HK-2 (cell line): ENCODE results near the gene DLX3.

ENCODE experiments used
- DNase-seq: peaks from one replicate; pipeline ENCODE4 v3.0.0-alpha.2; 2018; ENCODE audit not compliant: unreplicated experiment

DLX3 gene

DNA sequence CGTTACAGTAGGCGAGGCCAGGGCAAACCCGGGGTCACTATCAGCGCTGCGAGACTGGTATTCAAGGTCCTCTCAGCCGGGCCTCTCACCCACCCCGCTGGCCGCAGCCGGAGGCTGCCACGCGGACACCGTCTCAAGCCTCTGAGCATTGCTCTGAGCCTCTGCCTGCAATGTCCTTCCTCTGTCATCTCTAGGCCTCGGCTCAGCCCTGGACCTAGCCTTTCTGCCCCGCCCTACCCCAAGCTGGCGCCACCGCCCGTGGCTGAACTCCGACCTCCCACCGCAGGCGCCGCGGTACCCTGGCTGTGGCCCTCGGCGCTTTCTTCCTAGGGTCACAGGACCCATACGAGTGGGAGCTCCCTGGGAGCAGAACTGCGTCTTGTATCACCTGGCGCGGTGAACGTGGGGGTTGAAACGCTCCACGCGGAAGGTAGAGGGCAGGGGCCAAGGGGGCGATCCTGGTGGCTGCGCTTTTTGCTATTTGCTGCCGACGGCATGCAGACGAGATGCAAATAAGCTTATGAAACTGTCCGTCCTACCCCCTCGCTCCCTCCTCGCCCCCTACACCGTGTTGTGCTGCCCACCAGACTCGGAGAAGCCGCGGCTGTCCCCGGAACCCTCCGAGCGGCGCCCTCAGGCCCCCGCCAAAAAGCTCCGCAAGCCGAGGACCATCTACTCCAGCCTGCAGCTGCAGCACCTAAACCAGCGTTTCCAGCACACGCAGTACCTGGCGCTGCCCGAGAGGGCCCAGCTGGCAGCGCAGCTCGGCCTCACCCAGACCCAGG is 22.3 kb downstream of the DLX3 start:
- DNase-seq, result no peak

DNA sequence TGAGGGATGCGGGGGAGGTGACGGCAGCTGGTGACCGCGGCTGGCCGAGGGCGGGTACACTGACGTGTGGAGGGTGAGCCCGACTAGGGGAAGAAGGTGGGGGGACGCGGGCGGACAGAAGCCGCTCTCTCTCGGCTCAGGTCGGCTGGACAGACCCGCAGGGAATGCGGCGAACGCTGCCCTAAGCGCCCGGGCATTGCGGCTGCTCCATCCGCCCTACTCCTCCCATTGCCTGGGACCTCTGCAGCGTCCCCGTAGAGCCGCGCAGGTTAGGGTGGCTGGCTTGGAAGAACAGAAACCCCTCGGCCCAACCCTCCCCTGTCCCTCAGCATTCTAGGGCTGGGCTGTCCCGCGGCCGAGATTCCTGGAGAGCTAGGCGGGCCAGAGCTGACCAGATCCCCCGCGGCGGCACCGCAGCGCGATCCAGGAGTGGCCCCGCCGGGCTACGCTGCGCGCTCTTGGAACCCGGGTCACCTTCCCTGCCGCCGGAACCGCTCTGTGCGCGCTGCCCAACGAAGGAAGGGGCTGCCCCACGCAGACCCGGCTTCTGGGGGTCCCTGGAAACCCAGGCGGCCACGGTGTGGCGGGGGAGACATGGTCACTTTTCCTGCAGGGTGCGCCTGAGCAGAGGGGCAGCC is 23.1 kb downstream of the DLX3 start:
- DNase-seq, result no peak

GRCh38 chr17:49971199-49971847 is 23.7 kb downstream of the DLX3 start:
- DNase-seq, result no peak

- no peak for DNase-seq
Observed at GRCh38 chr17:49970498-49970897, 24.5 kb downstream of the DLX3 start.

DNA sequence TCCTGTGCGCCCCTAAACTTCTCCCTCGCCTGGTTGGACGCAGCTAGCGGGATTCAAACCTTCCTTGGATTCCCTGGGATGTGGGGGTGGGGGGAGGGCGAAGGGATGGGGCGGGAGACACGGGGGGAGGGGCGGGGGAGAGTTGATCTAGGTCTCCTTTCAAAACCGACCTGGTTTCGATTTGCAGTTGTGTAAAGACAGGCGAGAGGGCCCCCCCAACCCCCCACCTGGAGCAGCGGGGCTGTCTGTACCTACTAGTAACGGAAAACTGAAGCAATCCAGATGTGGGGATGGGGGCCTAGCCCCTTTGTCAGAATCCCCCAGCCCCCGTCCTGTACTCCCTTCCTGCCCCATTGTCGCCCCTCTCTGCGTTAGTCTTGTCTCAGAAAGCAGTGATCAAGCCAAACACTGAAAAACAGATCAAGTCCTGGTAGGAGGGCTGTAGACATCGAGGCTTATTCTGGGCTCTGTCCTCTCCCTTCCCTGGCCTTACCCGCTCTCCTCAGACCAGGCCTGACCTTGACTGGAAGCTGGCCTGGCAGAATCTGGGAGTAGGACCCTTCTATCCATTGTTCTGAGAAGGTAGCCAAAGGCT is 25.1 kb downstream of the DLX3 start:
- no peak for DNase-seq

DNA sequence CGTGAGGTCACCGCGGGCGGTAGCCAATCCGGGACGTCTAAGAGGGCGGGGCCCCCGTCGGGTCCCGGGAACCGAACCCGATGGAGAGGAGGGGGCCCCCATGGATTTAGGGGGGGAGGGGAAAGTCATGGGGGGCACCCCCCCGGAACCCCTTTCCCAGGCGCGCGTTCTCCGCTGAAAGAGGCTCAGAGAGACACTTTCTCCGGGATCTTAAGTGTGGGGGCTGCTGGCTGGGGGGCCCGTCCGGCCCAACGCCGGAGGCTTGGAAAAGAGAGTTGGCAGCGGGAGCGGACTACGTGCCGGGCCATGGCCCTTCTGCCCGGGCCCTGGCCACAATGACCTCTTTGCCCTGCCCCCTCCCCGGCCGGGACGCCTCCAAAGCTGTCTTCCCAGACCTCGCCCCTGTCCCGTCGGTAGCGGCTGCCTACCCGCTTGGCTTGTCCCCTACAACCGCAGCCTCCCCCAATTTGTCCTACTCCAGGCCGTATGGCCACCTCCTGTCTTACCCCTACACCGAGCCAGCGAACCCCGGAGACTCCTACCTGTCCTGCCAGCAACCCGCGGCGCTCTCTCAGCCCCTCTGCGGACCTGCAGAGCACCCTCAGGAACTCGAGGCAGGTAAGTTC is 25.8 kb downstream of the DLX3 start, which contains the start of gene DLX4:
TSS of gene DLX4 (plus strand) at position 57 of the 626 bp plus-strand sequence. CDS start at position 336, 279 bp downstream.
- DNase-seq, result no peak

GRCh38 chr17:49968405-49969133 is 26.5 kb downstream of the DLX3 start:
- DNase-seq, result peak; percentile 53

- no peak for DNase-seq
Observed at GRCh38 chr17:49967621-49968404, 27.2 kb downstream of the DLX3 start.

DNA sequence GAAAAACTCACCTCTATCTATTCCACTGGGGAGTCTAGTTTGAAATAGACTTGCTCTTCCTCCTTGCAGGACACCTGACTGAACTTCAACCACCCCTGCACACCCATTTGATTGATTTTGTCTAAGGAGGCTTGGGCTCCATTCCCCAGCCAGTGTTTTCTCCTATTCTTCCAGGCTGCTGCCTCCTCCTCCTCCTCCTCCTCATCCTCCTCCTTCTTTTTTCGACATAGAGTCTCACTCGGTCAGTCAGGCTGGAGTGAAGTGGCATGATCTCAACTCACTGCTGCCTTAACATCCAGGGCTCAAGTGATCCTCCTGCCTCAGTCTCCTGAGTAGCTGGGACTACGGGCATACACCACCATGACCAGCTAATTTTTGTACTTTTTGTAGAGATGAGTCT is 27.8 kb downstream of the DLX3 start:
- no peak for DNase-seq

GRCh38 chr17:49966767-49967166 is 28.3 kb downstream of the DLX3 start:
- no peak for DNase-seq

GRCh38 chr17:49965524-49965909 is 29.5 kb downstream of the DLX3 start:
- DNase-seq, result no peak

DNA sequence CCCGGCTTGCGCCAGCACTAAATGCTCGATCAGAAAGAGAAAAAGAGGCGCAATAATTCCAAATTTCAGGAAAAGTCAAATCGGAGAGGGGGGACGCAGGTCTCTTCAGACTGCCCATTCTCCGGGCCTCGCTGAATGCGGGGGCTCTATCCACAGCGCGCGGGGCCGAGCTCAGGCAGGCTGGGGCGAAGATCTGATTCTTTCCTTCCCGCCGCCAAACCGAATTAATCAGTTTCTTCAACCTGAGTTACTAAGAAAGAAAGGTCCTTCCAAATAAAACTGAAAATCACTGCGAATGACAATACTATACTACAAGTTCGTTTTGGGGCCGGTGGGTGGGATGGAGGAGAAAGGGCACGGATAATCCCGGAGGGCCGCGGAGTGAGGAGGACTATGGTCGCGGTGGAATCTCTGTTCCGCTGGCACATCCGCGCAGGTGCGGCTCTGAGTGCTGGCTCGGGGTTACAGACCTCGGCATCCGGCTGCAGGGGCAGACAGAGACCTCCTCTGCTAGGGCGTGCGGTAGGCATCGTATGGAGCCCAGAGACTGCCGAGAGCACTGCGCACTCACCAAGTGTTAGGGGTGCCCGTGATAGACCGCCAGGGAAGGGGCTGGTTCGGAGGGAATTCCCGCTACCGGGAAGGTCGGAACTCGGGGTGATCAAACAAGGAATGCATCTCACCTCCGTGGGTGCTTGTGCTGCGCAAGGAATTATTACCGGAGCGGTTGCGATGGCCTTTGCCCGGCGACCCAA is 30.1 kb downstream of the DLX3 start:
- DNase-seq, result no peak

- DNase-seq, result no peak
Observed at GRCh38 chr17:49964303-49964768, 30.7 kb downstream of the DLX3 start.

DNA sequence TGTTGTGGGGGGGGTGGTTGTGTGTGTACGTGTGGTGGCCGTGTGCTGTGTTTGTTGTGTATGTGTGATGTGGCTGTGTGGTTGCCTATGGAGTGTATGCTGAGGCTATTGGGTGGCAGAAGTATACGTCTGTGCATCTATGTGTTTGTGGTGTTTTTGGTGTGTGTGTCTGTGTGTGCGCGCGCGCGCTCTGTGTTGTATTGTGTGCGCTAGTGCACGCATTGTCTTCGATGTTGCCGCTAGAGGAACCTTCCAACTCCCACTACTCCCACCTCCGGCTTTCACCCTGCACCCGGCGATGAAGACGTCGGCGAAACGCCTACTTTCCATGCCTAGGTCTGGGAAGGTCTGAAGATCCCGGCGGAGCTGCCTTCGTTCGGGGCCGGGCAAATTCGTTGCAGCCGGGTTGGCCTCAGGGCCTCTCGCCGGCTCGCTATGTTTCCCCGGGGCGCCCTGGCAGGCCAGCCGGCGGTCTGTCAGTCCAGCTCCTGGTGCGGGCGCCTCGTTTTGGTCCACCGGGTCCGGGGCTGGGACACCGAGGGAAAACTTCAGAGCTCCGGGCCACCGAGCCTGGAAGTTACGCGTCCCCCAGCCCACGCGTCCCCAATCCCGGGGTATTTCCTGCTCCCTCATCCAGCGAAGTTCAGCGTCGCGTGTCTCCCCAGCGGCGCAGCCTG is 31.3 kb downstream of the DLX3 start:
- DNase-seq, result no peak

DNA sequence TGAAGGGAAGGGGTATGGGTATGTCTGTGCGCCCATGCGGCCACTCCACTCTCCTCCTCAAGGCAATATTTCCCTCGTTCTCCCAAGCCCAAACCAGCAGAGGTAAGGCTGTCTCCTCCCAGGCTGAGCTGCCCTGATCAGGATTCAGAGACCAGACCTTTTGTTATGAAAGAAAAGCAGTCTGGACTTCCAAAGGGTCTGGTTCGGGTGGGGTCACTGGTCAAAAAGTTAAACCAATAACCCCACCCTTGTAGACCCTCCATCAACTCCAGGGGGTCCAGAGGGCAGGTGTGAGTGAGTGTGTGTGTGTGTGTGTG is 31.8 kb downstream of the DLX3 start:
- no peak for DNase-seq

GRCh38 chr17:49962599-49963308 is 32.3 kb downstream of the DLX3 start:
- no peak for DNase-seq

GRCh38 chr17:49959183-49959935 is 35.7 kb downstream of the DLX3 start:
- peak; percentile 38 for DNase-seq

GRCh38 chr17:49958723-49959122 is 36.3 kb downstream of the DLX3 start:
- no peak for DNase-seq
